Tibial nerve (tissue), 4 donors: ENCODE measurements around the gene PDE3A. TPM values are rescaled to one million over a fixed set of nuclear protein-coding genes. Genes with fewer than 3 reads are reported as not detected.

Source experiments
- DNase-seq, 2 donors: peaks; one replicate each; pipeline ENCODE4 v3.0.0-alpha.2; 2019; ENCODE audit warnings: low spot score in 2 of 2
- H3K27ac ChIP-seq, 4 donors: fragments of 200-600 bp; sonication (generic) in 3 of 4; one replicate each; pipeline ENCODE4 v1.5.1; 2017 to 2019; ENCODE audit warnings: mild to moderate bottlenecking in 1 of 4
- H3K27me3 ChIP-seq, 2 donors: fragments of 200-600 bp; sonication (generic) in 1 of 2; one replicate each; pipeline versions ENCODE4 v1.5.1 to v1.6.0; 2017 to 2019
- H3K36me3 ChIP-seq, 3 donors: fragments of 200-600 bp; sonication (generic); one replicate each; pipeline ENCODE4 v1.5.1; 2018 to 2019
- H3K4me1 ChIP-seq, 4 donors: fragments of 200-600 bp; sonication (generic) in 3 of 4; one replicate each; pipeline ENCODE4 v1.5.1; 2017 to 2019
- H3K4me3 ChIP-seq, 4 donors: fragments of 200-600 bp; sonication (generic) in 3 of 4; one replicate each; pipeline ENCODE4 v1.5.1; 2017 to 2019; ENCODE audit warnings: mild to moderate bottlenecking in 1 of 4, moderate library complexity in 1 of 4
- H3K9me3 ChIP-seq, 4 donors: fragments of 200-600 bp; sonication (generic) in 3 of 4; one replicate each; pipeline ENCODE4 v1.5.1; 2017 to 2019
- CTCF ChIP-seq, 5 experiments: fragments of 200-600 bp in 3 of 5; fragments of 450-650 bp in 2 of 5; sonication (generic) in 3 of 5; IDR thresholded peaks; one replicate each; pipeline ENCODE4 v1.5.1; 2016 to 2019; ENCODE audit warnings: antibody characterized with exemption in 5 of 5, mild to moderate bottlenecking in 3 of 5, moderate library complexity in 2 of 5
- EP300 ChIP-seq, 2 donors: sonication (generic); formaldehyde crosslinking; IDR thresholded peaks; one replicate each; pipeline ENCODE4 v1.6.1; 2017; ENCODE audit warnings: antibody characterized with exemption in 2 of 2, mild to moderate bottlenecking in 1 of 2
- POLR2A ChIP-seq, 2 donors: fragments of 450-650 bp; IDR thresholded peaks; one replicate each; pipeline ENCODE4 v1.6.1; 2017; ENCODE audit warnings: antibody characterized with exemption in 2 of 2, mild to moderate bottlenecking in 2 of 2, moderate library complexity in 2 of 2
- WGBS, 2 donors: methylation state at CpG; one replicate each; pipeline ENCODE4 v1.1.5; 2018; 5-methylcytosine and 5-hydroxymethylcytosine counted together
- total RNA-seq, 4 donors: library from RNA; depleted of rRNA; stranded (reverse); fragments of >200 nt; gene quantifications; one replicate each; pipeline ENCODE4 v1.1.0, GENCODE V29; 2016

Gene PDE3A
- total RNA-seq, 4 donors from 2014 or later, result 11.4 to 17.6 (median 12.9) TPM

GRCh38 chr12:20716037-20716436 lies 347.7 kb downstream of the PDE3A start:
- DNase-seq, result no peak

GRCh38 chr12:20716985-20717384 lies 348.6 kb downstream of the PDE3A start:
- no peak overlapping the region for H3K4me3 ChIP-seq
- H3K27ac ChIP-seq, result no peak overlapping the region
- TF ChIP-seq CTCF (IDR thresholded peaks at IDR 0.05) (no peak), POLR2A (IDR thresholded peaks at IDR 0.05) (no peak), EP300 (IDR thresholded peaks at IDR 0.05) (no peak)
- WGBS, 2 donors, result 76% methylated on average over 1 of the region's 1 CpG
- H3K27me3 ChIP-seq, result no peaks in the 10 kb centered on the region
- no peak for DNase-seq
- no peaks in the 10 kb centered on the region for H3K4me1 ChIP-seq
- H3K9me3 ChIP-seq, result no peaks in the 10 kb centered on the region
- H3K36me3 ChIP-seq, result no peaks in the 10 kb centered on the region

More at GRCh38 chr12:20716037-20716436, 347.7 kb downstream of the PDE3A start:
- 66 to 73% methylated on average over 2 of the region's 2 CpGs for WGBS, 2 donors
- Histone ChIP-seq H3K27me3 (no peaks in the 10 kb centered on the region), H3K4me3 (no peak overlapping the region), H3K36me3 (no peaks in the 10 kb centered on the region), H3K4me1 (no peaks in the 10 kb centered on the region), H3K27ac (no peak overlapping the region), H3K9me3 (no peaks in the 10 kb centered on the region)
- TF ChIP-seq POLR2A (IDR thresholded peaks at IDR 0.05) (no peak), EP300 (IDR thresholded peaks at IDR 0.05) (no peak), CTCF (IDR thresholded peaks at IDR 0.05) (no peak)

- Histone ChIP-seq H3K4me1 (no peaks in the 10 kb centered on the region), H3K27ac (no peak overlapping the region), H3K4me3 (no peak overlapping the region), H3K36me3 (no peaks in the 10 kb centered on the region), H3K27me3 (no peaks in the 10 kb centered on the region), H3K9me3 (no peaks in the 10 kb centered on the region)
- 92 to 95% methylated on average over 4 of the region's 4 CpGs for WGBS, 2 donors
- no peak for TF ChIP-seq CTCF (IDR thresholded peaks at IDR 0.05)
- no peak for TF ChIP-seq POLR2A (IDR thresholded peaks at IDR 0.05)
- TF ChIP-seq EP300 (IDR thresholded peaks at IDR 0.05), result no peak
- DNase-seq, result no peak
Measured at GRCh38 chr12:20718294-20718693, 350.0 kb downstream of the PDE3A start.

DNA sequence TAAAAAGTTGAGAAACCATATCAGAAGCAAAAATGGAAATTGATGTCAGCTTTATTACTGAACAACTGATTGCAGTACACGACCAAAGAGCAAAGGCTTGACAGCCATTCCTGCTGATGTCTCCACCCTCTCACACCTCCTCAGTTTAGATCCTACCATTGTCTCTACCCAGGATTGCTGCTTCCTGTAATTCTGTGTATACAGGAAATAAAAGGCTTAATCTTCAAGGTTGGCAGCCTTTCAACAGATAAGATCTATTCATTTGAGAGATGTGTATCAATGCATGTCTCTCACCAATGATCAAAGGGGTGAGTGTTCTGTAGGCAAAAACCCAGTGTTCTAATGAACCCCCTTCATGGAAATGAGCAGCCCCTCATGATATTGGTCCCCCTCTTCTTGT lies 353.8 kb downstream of the PDE3A start:
- no peak for DNase-seq
- Histone ChIP-seq H3K27ac (no peak overlapping the region), H3K9me3 (no peaks in the 10 kb centered on the region), H3K27me3 (no peaks in the 10 kb centered on the region), H3K36me3 (no peaks in the 10 kb centered on the region), H3K4me1 (no peaks in the 10 kb centered on the region), H3K4me3 (no peak overlapping the region)
- 57 to 59% methylated on average over 1 of the region's 1 CpG for WGBS, 2 donors
- no peak for TF ChIP-seq EP300 (IDR thresholded peaks at IDR 0.05)
- TF ChIP-seq CTCF (IDR thresholded peaks at IDR 0.05), result no peak
- no peak for TF ChIP-seq POLR2A (IDR thresholded peaks at IDR 0.05)

DNA sequence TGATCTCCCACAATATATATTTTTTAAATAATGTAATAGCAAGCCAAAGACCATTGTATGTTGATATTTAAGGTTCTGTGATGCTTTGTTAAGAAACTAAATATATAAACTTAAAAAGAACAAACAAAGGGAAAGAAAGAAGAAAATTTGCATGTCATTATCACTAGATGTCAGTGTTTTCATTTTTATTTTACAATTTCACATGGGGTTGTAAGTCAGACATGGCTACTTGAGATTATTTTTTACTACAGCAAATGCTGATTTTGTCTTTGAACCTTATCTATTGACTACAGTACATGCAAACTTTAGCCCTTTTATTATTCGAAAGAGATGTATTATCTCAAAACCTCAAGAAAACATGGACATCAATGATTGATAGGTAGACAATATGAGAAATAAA lies 362.9 kb downstream of the PDE3A start:
- Histone ChIP-seq H3K27ac (no peak overlapping the region), H3K36me3 (no peaks in the 10 kb centered on the region), H3K4me3 (no peak overlapping the region), H3K9me3 (no peaks in the 10 kb centered on the region), H3K4me1 (no peaks in the 10 kb centered on the region), H3K27me3 (no peaks in the 10 kb centered on the region)
- TF ChIP-seq EP300 (IDR thresholded peaks at IDR 0.05), result no peak
- no peak for TF ChIP-seq POLR2A (IDR thresholded peaks at IDR 0.05)
- WGBS, 2 donors, result 78 to 87% methylated on average over 1 of the region's 1 CpG
- DNase-seq, result no peak
